ENCODE results near the gene RBM19.

The RBM19 gene

DNA sequence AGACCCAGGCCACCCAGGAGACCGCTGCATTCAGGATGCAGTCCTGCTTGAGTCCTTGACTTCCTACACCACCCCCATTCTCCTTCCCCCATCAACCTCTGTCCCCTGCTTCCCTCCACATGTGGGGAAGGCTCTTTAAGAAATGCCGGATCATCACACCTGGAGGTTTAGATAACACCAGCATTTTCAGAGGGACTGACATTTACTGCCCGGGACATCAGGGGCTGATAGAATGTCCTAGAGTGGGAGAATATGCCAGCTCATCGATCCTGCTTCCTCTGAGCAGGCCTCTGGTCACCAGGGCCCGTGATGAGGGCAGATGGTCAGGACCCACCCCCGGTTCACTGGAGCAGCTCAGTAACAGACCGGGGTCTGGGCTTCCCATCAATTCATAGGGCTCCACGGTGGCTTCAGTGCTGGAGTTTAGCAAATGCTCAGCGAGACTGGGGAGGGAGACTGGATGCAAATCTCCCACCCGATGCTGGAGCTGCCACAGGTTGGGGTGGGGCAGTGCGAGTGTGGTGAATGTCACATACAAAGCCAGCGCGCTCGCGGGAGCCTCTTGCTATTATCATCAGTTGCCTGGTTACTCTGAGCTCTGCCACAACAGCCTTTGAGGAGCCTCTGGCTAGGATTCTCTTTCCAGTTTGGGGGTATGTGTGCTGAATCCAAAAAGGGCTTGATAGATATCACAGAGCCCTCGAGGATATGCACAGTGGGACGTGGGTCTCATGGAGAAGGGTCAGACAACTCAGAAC, 111.6 kb downstream of the RBM19 start:
- H3K27me3 ChIP-seq (ENCODE audit: insufficient read depth, low read length) = no peaks in the 10 kb centered on the region

DNA sequence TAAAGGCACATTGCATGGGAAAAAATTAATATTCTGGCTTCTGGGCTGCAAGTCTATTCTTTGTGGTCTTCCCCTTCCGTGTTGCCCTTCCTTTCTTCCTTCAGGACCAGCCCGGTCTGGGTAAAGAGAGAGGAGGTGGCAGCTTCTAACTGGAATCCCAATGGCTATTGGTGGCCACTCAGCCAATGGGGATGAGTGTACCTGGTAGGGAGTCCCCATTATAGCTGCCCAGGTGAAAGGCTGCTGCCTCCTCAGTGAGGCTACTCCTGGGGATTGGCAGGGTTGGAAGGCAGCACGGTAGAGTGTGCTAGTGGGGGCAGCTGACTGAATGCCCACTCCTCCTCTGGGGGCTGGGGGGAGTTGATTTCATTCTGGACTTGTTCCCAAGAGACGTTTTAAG, 112.6 kb downstream of the RBM19 start:
- H2AFZ ChIP-seq (ENCODE audit: low read length) = no peak overlapping the region
- TF ChIP-seq, protein P1, sequence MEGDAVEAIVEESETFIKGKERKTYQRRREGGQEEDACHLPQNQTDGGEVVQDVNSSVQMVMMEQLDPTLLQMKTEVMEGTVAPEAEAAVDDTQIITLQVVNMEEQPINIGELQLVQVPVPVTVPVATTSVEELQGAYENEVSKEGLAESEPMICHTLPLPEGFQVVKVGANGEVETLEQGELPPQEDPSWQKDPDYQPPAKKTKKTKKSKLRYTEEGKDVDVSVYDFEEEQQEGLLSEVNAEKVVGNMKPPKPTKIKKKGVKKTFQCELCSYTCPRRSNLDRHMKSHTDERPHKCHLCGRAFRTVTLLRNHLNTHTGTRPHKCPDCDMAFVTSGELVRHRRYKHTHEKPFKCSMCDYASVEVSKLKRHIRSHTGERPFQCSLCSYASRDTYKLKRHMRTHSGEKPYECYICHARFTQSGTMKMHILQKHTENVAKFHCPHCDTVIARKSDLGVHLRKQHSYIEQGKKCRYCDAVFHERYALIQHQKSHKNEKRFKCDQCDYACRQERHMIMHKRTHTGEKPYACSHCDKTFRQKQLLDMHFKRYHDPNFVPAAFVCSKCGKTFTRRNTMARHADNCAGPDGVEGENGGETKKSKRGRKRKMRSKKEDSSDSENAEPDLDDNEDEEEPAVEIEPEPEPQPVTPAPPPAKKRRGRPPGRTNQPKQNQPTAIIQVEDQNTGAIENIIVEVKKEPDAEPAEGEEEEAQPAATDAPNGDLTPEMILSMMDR (IDR thresholded peaks at IDR 0.05; ENCODE audit: low read length) = no peak
- TF ChIP-seq EZH2 (IDR thresholded peaks at IDR 0.05; ENCODE audit: borderline replicate concordance, low read length) = no peak
- H4K20me1 ChIP-seq (ENCODE audit: insufficient read depth, low read length) = no peaks in the 10 kb centered on the region
- no peak overlapping the region for H3K4me2 ChIP-seq (ENCODE audit: low read length)
- no peaks in the 10 kb centered on the region for H3K79me2 ChIP-seq (ENCODE audit: insufficient read depth, low read length)
- H3K27me3 ChIP-seq (ENCODE audit: insufficient read depth, low read length) = no peaks in the 10 kb centered on the region
- no peaks in the 10 kb centered on the region for H3K9me2 ChIP-seq (ENCODE audit: low read depth, low read length)
- no peaks in the 10 kb centered on the region for H3K9me3 ChIP-seq (ENCODE audit: low read length)
- H3K4me3 ChIP-seq (ENCODE audit: low read depth, low read length, poor library complexity, severe bottlenecking) = no peak overlapping the region
- no peak overlapping the region for H3K9ac ChIP-seq (ENCODE audit: low read length)
- H3K27ac ChIP-seq (ENCODE audit: low read depth, low read length, poor library complexity, severe bottlenecking) = no peak overlapping the region
- H3K4me1 ChIP-seq (ENCODE audit: insufficient read depth, low read length, severe bottlenecking) = peaks cover 13% of the 10 kb centered on the region
- H3K36me3 ChIP-seq (ENCODE audit: insufficient read depth, low read length) = no peaks in the 10 kb centered on the region
- H3F3A ChIP-seq (ENCODE audit: insufficient read depth, low read length) = no peaks in the 10 kb centered on the region

More for the DNA sequence above, 111.6 kb downstream of the RBM19 start:
- no peaks in the 10 kb centered on the region for H3K36me3 ChIP-seq (ENCODE audit: insufficient read depth, low read length)
- H3K4me3 ChIP-seq (ENCODE audit: low read depth, low read length, poor library complexity, severe bottlenecking) = no peak overlapping the region
- H3F3A ChIP-seq (ENCODE audit: insufficient read depth, low read length) = no peaks in the 10 kb centered on the region
- H3K79me2 ChIP-seq (ENCODE audit: insufficient read depth, low read length) = no peaks in the 10 kb centered on the region
- H3K4me1 ChIP-seq (ENCODE audit: insufficient read depth, low read length, severe bottlenecking) = peaks cover 13% of the 10 kb centered on the region
- H2AFZ ChIP-seq (ENCODE audit: low read length) = no peak overlapping the region
- TF ChIP-seq, protein P1 (IDR thresholded peaks at IDR 0.05; ENCODE audit: low read length) = no peak
- no peak for TF ChIP-seq EZH2 (IDR thresholded peaks at IDR 0.05; ENCODE audit: borderline replicate concordance, low read length)
- H3K9me3 ChIP-seq (ENCODE audit: low read length) = no peaks in the 10 kb centered on the region
- H3K4me2 ChIP-seq (ENCODE audit: low read length) = no peak overlapping the region
- H3K9me2 ChIP-seq (ENCODE audit: low read depth, low read length) = no peaks in the 10 kb centered on the region
- H4K20me1 ChIP-seq (ENCODE audit: insufficient read depth, low read length) = no peaks in the 10 kb centered on the region
- H3K27ac ChIP-seq (ENCODE audit: low read depth, low read length, poor library complexity, severe bottlenecking) = no peak overlapping the region
- no peak overlapping the region for H3K9ac ChIP-seq (ENCODE audit: low read length)

DNA sequence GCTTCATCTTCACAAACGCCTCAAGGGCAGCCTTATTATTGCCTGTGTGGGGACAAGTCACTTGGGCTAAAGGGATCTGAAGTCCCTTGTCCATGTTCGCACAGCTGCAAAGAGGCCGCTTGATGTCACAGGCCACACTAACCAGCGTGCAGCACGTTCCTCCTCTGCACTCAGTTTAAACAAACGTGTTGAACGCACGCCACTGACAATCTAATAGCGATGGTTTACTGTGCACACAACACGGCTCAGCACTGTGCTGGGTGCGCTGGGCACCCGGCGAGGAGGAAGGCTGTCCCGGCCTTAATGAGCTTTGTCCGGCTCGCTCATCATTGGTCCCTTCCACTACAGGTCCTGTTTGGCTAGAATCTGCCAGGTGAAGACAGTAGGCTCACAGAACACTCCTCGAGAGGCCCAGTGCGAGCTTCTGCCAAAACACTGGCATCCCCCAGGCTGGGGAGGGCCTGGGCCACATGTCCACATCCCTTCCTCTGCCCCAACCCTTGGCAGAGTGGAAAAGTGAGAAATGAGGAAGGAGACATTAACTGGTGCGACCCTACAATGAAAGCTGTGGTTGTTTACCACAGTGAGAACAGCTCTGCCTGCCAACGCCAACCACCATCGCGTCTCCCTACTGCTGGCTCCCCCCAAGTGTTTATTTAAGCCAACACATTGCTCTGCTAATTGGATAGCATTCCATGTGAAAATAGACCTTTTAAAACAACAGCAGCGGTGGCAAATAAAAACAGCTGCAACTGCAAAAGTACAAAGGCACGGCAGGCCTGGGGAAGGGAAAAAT, 113.2 kb downstream of the RBM19 start:
- Histone ChIP-seq H3K4me3 (ENCODE audit: low read depth, low read length, poor library complexity, severe bottlenecking) (no peak overlapping the region), H3K27me3 (ENCODE audit: insufficient read depth, low read length) (no peaks in the 10 kb centered on the region), H3K9ac (ENCODE audit: low read length) (no peak overlapping the region; the same call in 1 of the 2 replicates), H3K9me2 (ENCODE audit: low read depth, low read length) (no peaks in the 10 kb centered on the region), H3K36me3 (ENCODE audit: insufficient read depth, low read length) (no peaks in the 10 kb centered on the region), H3K4me2 (ENCODE audit: low read length) (no peak overlapping the region; the same call in 1 of the 2 replicates), H4K20me1 (ENCODE audit: insufficient read depth, low read length) (no peaks in the 10 kb centered on the region), H3K4me1 (ENCODE audit: insufficient read depth, low read length, severe bottlenecking) (peaks cover 13% of the 10 kb centered on the region), H3K79me2 (ENCODE audit: insufficient read depth, low read length) (no peaks in the 10 kb centered on the region), H3K9me3 (ENCODE audit: low read length) (no peaks in the 10 kb centered on the region), H2AFZ (ENCODE audit: low read length) (no peak overlapping the region), H3F3A (ENCODE audit: insufficient read depth, low read length) (no peaks in the 10 kb centered on the region), H3K27ac (ENCODE audit: low read depth, low read length, poor library complexity, severe bottlenecking) (peak overlapping the region; percentile 25)
- TF ChIP-seq, protein P1 (IDR thresholded peaks at IDR 0.05; ENCODE audit: low read length) = no peak
- TF ChIP-seq EZH2 (IDR thresholded peaks at IDR 0.05; ENCODE audit: borderline replicate concordance, low read length) = no peak
